Measurements from ENCODE around the gene STK32A.

DNA sequence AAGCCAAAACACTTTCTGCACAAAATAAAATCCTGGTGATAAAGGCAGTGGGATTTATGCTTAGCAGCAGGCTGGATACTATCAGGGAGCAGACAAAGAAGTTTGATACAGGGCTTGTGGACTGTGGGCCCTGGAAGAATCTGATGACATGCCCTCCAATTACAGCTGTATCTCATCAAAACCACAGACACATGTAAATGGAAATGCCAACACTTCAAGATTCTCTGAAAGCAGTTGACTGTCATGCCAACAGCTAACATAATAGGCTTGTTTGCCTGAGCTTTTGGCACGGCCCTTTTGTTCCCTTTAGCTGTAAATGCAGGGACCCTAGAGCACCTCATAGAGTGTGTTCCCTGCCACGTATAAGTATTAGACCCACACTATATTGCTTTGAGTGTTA lies 114.4 kb downstream of the STK32A start:
- TF ChIP-seq, protein P1, sequence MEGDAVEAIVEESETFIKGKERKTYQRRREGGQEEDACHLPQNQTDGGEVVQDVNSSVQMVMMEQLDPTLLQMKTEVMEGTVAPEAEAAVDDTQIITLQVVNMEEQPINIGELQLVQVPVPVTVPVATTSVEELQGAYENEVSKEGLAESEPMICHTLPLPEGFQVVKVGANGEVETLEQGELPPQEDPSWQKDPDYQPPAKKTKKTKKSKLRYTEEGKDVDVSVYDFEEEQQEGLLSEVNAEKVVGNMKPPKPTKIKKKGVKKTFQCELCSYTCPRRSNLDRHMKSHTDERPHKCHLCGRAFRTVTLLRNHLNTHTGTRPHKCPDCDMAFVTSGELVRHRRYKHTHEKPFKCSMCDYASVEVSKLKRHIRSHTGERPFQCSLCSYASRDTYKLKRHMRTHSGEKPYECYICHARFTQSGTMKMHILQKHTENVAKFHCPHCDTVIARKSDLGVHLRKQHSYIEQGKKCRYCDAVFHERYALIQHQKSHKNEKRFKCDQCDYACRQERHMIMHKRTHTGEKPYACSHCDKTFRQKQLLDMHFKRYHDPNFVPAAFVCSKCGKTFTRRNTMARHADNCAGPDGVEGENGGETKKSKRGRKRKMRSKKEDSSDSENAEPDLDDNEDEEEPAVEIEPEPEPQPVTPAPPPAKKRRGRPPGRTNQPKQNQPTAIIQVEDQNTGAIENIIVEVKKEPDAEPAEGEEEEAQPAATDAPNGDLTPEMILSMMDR (IDR thresholded peaks at IDR 0.05) = no peak
- no peak for TF ChIP-seq POLR2A (IDR thresholded peaks at IDR 0.05)

Data from uterus (tissue), 2 donors.